ENCODE measurements around the gene LMAN2. TPM values are rescaled to one million over a fixed set of nuclear protein-coding genes. Genes with fewer than 3 reads are reported as not detected.

Gene LMAN2
- total RNA-seq, 1 donor from 2014 or later = 67.5 TPM

GRCh38 chr5:177301503-177302165, 49.8 kb downstream of the LMAN2 start:
- intact Hi-C loops (cut with DNase I) = loop anchor here (5.0 kb wide), 2 partner anchors 169 to 189 kb away; partner anchors contain the start of gene NSD1
- DNase-seq (ENCODE audit: low spot score) = no peak

GRCh38 chr5:177300951-177301350, 50.5 kb downstream of the LMAN2 start:
- DNase-seq (ENCODE audit: low spot score) = no peak
- intact Hi-C loops (cut with DNase I) = loop anchor here (5.0 kb wide), 2 partner anchors 169 to 189 kb away; partner anchors contain the start of gene NSD1

- intact Hi-C loops (cut with DNase I) = loop anchor here (5.0 kb wide), 2 partner anchors 168 to 188 kb away; partner anchors contain the start of gene NSD1
- peak; percentile 88 for DNase-seq (ENCODE audit: low spot score)
Measured at GRCh38 chr5:177300236-177300880, 51.1 kb downstream of the LMAN2 start.

- intact Hi-C loops (cut with DNase I) = loop anchor here (5.0 kb wide), 2 partner anchors 167 to 187 kb away; partner anchors contain the start of gene NSD1
- no peak for DNase-seq (ENCODE audit: low spot score)
Measured at GRCh38 chr5:177299697-177300096, 51.8 kb downstream of the LMAN2 start.

GRCh38 chr5:177297922-177298321, 53.5 kb downstream of the LMAN2 start:
- no peak for DNase-seq (ENCODE audit: low spot score)
- intact Hi-C loops (cut with DNase I) = no loop called here

GRCh38 chr5:177296581-177296980, 54.9 kb downstream of the LMAN2 start:
- DNase-seq (ENCODE audit: low spot score) = no peak
- intact Hi-C loops (cut with DNase I) = no loop called here

GRCh38 chr5:177295924-177296323, 55.5 kb downstream of the LMAN2 start:
- intact Hi-C loops (cut with DNase I) = no loop called here
- DNase-seq (ENCODE audit: low spot score) = no peak

GRCh38 chr5:177294632-177295031, 56.8 kb downstream of the LMAN2 start:
- DNase-seq (ENCODE audit: low spot score) = no peak
- intact Hi-C loops (cut with DNase I) = no loop called here

- DNase-seq (ENCODE audit: low spot score) = no peak
- intact Hi-C loops (cut with DNase I) = no loop called here
Measured at GRCh38 chr5:177293819-177294581, 57.5 kb downstream of the LMAN2 start.

GRCh38 chr5:177291735-177292134, 59.7 kb downstream of the LMAN2 start:
- intact Hi-C loops (cut with DNase I) = no loop called here

GRCh38 chr5:177290816-177291596, 60.5 kb downstream of the LMAN2 start:
- no peak for DNase-seq (ENCODE audit: low spot score)
- intact Hi-C loops (cut with DNase I) = no loop called here

More at GRCh38 chr5:177291735-177292134, 59.7 kb downstream of the LMAN2 start:
- DNase-seq (ENCODE audit: low spot score) = no peak

- no peak for DNase-seq (ENCODE audit: low spot score)
- intact Hi-C loops (cut with DNase I) = no loop called here
Measured at GRCh38 chr5:177288191-177288590, 63.3 kb downstream of the LMAN2 start.

Other genes starting within 250 kb of the LMAN2 start
- 53.9 TPM for gene NSD1, start 217.9 kb downstream of the LMAN2 start, total RNA-seq
- gene RAB24, start 47.9 kb downstream of the LMAN2 start, total RNA-seq = 19.0 TPM
- gene PRELID1, start 47.9 kb downstream of the LMAN2 start, total RNA-seq = 49.8 TPM
- gene MXD3, start 39.8 kb downstream of the LMAN2 start, total RNA-seq = 1.9 TPM
- 4.3 TPM for gene RGS14, start 6.3 kb upstream of the LMAN2 start, total RNA-seq
- not detected for gene SLC34A1, start 32.8 kb upstream of the LMAN2 start, total RNA-seq
- gene PFN3, start 49.0 kb upstream of the LMAN2 start, total RNA-seq = not detected
- not detected for gene F12, start 57.9 kb upstream of the LMAN2 start, total RNA-seq
- 20.2 TPM for gene GRK6, start 75.0 kb upstream of the LMAN2 start, total RNA-seq
- 5.1 TPM for gene PRR7, start 95.1 kb upstream of the LMAN2 start, total RNA-seq
- gene DBN1, start 122.0 kb upstream of the LMAN2 start, total RNA-seq = 27.5 TPM
- 133 TPM for gene PDLIM7, start 145.9 kb upstream of the LMAN2 start, total RNA-seq
- gene DOK3, start 158.2 kb upstream of the LMAN2 start, total RNA-seq = 4.7 TPM
- gene DDX41, start 165.3 kb upstream of the LMAN2 start, total RNA-seq = 37.9 TPM
- gene FAM193B, start 202.9 kb upstream of the LMAN2 start, total RNA-seq = 25.4 TPM
- gene TMED9, start 240.5 kb upstream of the LMAN2 start, total RNA-seq = 94.9 TPM
- 16.1 TPM for gene B4GALT7, start 248.5 kb upstream of the LMAN2 start, total RNA-seq

Data from cardiac septum (tissue), 1 donor.